ENCODE measurements around the gene KLRC3.

Gene KLRC3

DNA sequence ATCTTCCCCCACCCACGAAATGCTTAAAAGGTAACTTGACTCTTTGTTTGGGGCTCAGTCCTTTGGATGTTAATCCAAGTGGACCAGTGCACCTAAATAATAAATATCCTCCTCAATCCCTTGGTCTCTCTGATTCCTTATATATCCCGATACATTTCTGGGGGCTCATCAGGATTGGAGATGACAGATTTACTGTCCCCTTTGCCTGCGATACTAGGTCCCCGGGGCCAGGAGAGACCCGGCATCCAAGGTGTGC, 56.8 kb downstream of the KLRC3 start:
- H4K20me1 ChIP-seq (ENCODE audit: insufficient read depth, low read length), result peaks cover 4% of the 10 kb centered on the region
- H3F3A ChIP-seq (ENCODE audit: insufficient read depth, low read length), result no peaks in the 10 kb centered on the region
- TF ChIP-seq EZH2phosphoT487 (IDR thresholded peaks at IDR 0.05; ENCODE audit: low read length) (no peak), EZH2 (optimal IDR thresholded peaks at IDR 0.05; ENCODE audit: low read depth, low read length) (no peak)
- TF ChIP-seq, protein P1, sequence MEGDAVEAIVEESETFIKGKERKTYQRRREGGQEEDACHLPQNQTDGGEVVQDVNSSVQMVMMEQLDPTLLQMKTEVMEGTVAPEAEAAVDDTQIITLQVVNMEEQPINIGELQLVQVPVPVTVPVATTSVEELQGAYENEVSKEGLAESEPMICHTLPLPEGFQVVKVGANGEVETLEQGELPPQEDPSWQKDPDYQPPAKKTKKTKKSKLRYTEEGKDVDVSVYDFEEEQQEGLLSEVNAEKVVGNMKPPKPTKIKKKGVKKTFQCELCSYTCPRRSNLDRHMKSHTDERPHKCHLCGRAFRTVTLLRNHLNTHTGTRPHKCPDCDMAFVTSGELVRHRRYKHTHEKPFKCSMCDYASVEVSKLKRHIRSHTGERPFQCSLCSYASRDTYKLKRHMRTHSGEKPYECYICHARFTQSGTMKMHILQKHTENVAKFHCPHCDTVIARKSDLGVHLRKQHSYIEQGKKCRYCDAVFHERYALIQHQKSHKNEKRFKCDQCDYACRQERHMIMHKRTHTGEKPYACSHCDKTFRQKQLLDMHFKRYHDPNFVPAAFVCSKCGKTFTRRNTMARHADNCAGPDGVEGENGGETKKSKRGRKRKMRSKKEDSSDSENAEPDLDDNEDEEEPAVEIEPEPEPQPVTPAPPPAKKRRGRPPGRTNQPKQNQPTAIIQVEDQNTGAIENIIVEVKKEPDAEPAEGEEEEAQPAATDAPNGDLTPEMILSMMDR (IDR thresholded peaks at IDR 0.05; ENCODE audit: low read length), result no peak
- H3K27ac ChIP-seq (ENCODE audit: low read length), result no peak overlapping the region
- no peaks in the 10 kb centered on the region for H3K36me3 ChIP-seq (replicated peaks; ENCODE audit: insufficient read depth, low read length)
- 0 out of 2 replicates have a peak, but pooled peaks cover 4% of the 10 kb centered on the region for H3K4me1 ChIP-seq (ENCODE audit: low read length)
- no peak overlapping the region for H2AFZ ChIP-seq (ENCODE audit: low read length)
- H3K9me2 ChIP-seq (replicated peaks; ENCODE audit: insufficient read depth, low read length), result no peaks in the 10 kb centered on the region
- H3K9ac ChIP-seq (ENCODE audit: low read length), result no peak overlapping the region
- no peaks in the 10 kb centered on the region for H3K9me3 ChIP-seq (replicated peaks; ENCODE audit: insufficient read depth, low read length)
- no peak overlapping the region for H3K4me2 ChIP-seq (ENCODE audit: low read depth, low read length)
- H3K27me3 ChIP-seq (replicated peaks; ENCODE audit: insufficient read depth, low read length), result peaks cover 95% of the 10 kb centered on the region
- H3K4me3 ChIP-seq (ENCODE audit: low read length), result no peak overlapping the region
- H3K79me2 ChIP-seq (ENCODE audit: low read length), result no peaks in the 10 kb centered on the region
- DNase-seq, result no peak

DNA sequence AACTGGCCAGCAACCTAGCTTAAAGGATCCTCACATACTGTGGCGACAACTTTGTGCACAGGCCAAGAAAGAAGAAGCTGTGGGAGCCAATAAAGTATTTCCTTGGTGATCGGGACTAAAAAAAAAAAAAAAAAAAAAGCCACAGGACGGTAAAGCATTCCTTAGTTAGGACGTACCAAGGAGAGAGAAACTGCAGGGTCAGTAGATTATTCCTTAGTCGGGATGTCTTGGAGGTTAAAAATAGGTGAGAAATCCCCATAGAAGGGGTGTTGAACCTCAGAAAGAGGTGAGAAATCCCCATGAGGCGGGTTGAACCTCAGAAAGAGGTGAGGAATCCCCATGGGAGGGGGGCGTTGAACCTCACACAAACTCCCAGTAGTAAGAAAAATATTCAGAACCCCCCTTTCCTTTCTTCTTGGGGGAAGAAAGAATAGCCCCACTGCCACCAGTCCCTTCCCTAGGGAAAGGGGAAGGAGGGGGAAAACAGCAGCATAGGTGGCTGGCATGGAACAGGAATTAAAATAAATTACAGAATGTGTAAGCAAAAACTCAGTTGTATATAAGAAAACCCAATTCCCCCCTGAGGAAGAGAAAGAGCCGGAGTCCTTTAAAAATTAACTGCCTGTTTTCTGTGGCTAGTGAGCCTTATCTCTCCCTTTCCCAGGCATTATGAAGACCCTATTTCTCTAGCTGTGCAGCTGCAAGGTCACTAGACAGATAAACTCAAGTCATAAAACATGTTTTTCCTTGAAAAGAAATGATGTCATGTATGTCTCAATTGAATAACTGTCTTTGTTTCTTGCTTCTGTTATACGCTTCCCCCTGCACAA, 57.4 kb downstream of the KLRC3 start:
- DNase-seq, result no peak
- 0 out of 2 replicates have a peak, but pooled peaks cover 4% of the 10 kb centered on the region for H3K4me1 ChIP-seq (ENCODE audit: low read length)

DNA sequence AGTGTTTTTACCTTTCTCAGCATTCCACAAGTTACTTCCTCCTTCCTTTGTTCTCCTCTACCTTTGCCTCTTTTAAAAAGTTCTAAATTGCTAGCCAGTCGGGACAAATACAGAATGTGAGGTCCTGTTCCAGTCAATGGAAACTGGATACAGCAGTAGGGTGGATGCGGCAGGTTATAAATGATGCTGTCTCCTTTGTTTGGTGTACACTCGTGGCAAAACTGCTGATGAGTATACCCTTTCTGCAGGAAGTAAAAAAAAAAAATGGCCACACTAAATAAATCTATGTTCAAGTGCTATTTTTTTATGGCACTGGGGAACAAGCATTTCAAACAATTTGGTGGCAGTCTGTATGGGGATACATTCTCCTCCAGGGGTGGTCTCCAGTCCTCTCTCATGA, 58.1 kb downstream of the KLRC3 start:
- Histone ChIP-seq H3K79me2 (ENCODE audit: low read length) (no peaks in the 10 kb centered on the region), H3K4me2 (ENCODE audit: low read depth, low read length) (no peak overlapping the region), H3K9me2 (replicated peaks; ENCODE audit: insufficient read depth, low read length) (no peaks in the 10 kb centered on the region), H3K9me3 (replicated peaks; ENCODE audit: insufficient read depth, low read length) (no peaks in the 10 kb centered on the region), H3K4me3 (ENCODE audit: low read length) (no peak overlapping the region), H2AFZ (ENCODE audit: low read length) (no peak overlapping the region), H4K20me1 (ENCODE audit: insufficient read depth, low read length) (peaks cover 4% of the 10 kb centered on the region), H3K27ac (ENCODE audit: low read length) (no peak overlapping the region), H3K4me1 (ENCODE audit: low read length) (0 out of 2 replicates have a peak, but pooled peaks cover 4% of the 10 kb centered on the region), H3K36me3 (replicated peaks; ENCODE audit: insufficient read depth, low read length) (no peaks in the 10 kb centered on the region), H3F3A (ENCODE audit: insufficient read depth, low read length) (no peaks in the 10 kb centered on the region), H3K27me3 (replicated peaks; ENCODE audit: insufficient read depth, low read length) (peaks cover 89% of the 10 kb centered on the region), H3K9ac (ENCODE audit: low read length) (no peak overlapping the region)
- TF ChIP-seq EZH2 (optimal IDR thresholded peaks at IDR 0.05; ENCODE audit: low read depth, low read length) (no peak), EZH2phosphoT487 (IDR thresholded peaks at IDR 0.05; ENCODE audit: low read length) (no peak)
- TF ChIP-seq, protein P1 (IDR thresholded peaks at IDR 0.05; ENCODE audit: low read length), result no peak
- DNase-seq, result no peak

More for the DNA sequence above, 57.4 kb downstream of the KLRC3 start:
- no peak overlapping the region for H3K4me3 ChIP-seq (ENCODE audit: low read length)
- H3K9me2 ChIP-seq (replicated peaks; ENCODE audit: insufficient read depth, low read length), result no peaks in the 10 kb centered on the region
- no peaks in the 10 kb centered on the region for H3K9me3 ChIP-seq (replicated peaks; ENCODE audit: insufficient read depth, low read length)
- TF ChIP-seq, protein P1 (IDR thresholded peaks at IDR 0.05; ENCODE audit: low read length), result no peak
- H4K20me1 ChIP-seq (ENCODE audit: insufficient read depth, low read length), result peaks cover 4% of the 10 kb centered on the region
- no peaks in the 10 kb centered on the region for H3K79me2 ChIP-seq (ENCODE audit: low read length)
- no peak overlapping the region for H3K27ac ChIP-seq (ENCODE audit: low read length)
- no peaks in the 10 kb centered on the region for H3F3A ChIP-seq (ENCODE audit: insufficient read depth, low read length)
- H3K36me3 ChIP-seq (replicated peaks; ENCODE audit: insufficient read depth, low read length), result no peaks in the 10 kb centered on the region
- peaks cover 94% of the 10 kb centered on the region for H3K27me3 ChIP-seq (replicated peaks; ENCODE audit: insufficient read depth, low read length)
- no peak overlapping the region for H3K9ac ChIP-seq (ENCODE audit: low read length)
- no peak overlapping the region for H3K4me2 ChIP-seq (ENCODE audit: low read depth, low read length)
- no peak overlapping the region for H2AFZ ChIP-seq (ENCODE audit: low read length)
